Cortex of kidney (tissue), 1 donor: ENCODE data around the gene COMP.
"Not testable (repeated sequence)": the region's sequence is repeated elsewhere in the genome, so short reads cannot be mapped to it uniquely, and the experiment has no call there.

Source experiments
- DNase-seq: peaks from one replicate; lab custom pipeline; 2025; lab: John Stamatoyannopoulos, UW

COMP gene

DNA sequence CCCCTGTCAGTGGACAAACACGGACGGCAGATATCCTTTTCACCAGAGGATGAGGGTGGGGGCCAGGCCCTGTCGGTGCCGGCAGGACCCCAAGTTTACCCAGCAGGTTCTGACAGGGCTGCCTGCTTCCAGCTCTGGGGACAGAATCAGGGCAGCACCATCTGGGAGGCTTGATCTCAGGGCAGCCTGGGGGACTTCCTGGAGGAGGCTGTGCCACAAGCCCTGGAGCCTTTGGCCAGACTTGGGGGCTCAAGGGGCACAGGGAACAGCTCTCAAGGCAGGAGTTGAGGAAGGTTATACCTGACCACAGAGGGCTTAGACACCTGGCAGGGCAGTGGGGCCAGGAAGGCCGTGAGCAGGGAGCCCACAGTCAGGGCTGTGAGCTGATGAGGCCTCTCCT is 45.2 kb downstream of the COMP start:
- DNase-seq, result no peak

DNA sequence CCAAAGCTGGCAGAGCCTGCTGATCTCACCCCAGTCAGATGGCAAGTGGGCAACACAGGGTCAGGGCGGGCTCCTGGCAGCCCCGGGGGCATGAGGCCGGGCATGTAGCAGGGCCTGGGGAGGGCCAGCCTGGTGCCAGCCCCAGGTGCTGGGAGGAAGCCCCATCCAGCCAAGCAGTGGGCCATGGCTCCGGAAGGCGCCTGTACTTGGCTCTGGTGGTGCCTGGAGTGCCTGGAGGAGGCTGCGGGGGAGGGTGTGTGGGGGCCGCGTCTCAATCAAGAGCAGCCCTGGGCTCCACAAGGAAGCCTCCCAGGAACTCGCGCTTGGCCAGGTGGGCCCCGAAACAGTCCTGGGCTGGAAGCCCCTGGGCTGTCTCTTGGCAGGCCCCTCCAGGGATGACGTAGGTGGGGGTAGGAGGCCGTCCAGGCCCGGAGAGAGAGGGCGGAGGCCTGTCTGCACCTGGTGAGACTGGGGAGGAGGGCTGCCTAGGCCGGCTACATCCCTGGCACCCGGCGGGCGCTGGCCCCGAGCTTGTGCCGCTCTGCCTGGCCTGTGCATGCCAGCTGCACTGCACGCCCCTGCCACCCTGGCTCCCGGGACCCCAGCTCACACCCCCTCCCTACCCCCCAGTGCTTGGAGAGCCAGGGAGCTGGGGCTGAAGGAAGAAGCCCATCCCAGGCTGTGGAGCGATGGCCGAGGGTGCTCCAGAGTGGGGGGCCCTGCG is 45.9 kb downstream of the COMP start:
- DNase-seq, result no peak

GRCh38 chr19:18743784-18744418 is 47.2 kb downstream of the COMP start:
- no peak for DNase-seq

DNA sequence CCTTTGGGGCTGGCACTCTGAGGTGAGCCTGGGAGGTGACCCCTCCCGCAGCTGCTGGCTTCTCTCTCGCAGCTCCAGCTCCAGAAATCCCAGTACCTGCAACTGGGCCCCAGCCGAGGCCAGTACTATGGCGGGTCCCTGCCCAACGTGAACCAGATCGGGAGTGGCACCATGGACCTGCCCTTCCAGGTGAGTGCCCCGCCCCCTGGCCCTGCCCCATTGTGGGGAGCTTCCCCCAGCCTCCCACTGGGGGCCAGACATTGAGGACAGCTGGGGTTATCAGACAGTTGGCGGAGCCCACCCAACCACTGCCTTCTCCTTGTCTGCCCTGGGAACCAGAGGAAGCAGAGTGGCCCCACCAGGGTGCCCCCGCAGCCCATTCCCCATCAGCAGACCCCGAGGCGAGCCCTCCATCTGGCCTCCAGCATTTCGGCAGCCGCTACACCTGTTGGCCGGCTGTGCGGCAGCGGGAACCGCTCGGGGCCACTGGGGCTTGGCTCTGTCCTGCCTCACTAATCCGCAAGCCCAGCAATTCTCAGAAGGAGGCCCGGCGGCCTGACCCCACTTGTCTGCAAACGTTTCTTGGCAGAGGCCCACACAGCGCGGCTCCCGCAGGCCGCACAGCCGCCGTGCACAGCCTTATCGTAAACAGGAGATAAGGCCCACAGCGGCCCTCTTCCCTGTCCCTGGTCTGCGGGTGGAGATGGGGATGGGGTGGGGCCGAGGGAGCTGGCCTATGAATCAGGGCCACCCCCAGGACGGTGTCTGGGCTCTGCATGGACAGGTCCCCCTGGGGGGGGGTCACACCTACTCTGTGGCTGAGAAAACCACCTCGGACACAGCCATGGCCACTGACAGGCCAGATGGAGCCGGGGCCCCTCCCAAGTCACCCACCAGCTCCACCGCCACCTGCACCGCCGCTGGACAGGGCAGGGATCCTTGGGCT is 48.0 kb downstream of the COMP start:
- DNase-seq, result no peak

DNA sequence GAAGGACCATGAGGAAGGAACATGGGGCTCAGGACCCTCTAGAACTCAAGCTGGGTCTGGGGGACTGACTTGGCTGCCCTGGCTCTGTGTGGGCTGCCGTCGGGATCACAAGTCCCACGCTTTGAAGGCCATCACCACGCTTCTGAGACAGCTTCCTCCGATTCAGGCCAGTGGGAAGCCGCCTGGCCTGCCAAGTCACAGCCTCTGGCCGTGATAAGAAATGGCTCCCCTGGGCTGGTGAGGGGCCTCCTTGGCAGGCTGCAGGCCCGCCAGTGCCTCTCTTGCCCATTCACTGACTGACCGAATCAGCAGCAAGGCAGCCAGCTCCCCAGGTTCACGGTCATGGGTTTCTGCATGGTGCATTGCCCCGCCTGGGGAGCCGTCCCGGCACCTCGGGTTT is 48.8 kb downstream of the COMP start:
- DNase-seq, result no peak

GRCh38 chr19:18741124-18742121 is 49.7 kb downstream of the COMP start:
- DNase-seq, result no peak

DNA sequence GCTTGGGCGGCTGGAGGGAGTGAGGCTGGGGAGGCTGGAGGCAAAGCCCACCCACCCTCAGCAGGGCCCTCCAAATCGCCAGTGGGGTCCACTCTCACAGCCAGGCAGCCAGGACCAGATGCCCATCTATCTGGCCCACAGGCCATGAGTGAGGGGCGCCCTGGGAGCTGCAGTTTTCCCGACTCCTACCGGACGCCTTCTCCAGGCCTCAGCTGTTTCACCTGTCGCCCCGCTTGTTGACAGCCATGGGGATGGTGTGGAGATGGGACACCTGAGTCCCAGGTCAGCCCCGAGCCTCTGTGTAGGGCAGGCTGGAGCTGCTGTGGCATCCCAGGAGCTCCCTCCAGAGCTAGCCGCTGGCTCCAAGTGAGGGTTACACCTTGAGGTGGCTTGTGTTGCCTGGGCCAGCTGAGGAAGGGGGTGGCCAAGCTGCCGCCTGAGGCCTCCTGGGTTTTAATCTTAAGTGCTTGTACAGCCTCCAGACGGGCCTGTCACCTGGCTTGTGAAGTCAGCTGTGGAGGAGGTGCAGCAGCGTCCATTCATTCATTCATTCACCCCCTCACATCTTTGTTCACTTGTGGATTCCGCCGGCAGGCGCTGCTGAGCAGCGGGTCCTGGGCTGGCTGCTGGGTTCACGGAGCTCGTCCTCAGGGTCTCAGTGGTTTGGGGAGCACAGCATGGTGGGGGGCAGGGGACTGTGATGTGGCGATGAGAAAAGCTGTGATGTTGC is 52.0 kb downstream of the COMP start:
- DNase-seq, result no peak

DNA sequence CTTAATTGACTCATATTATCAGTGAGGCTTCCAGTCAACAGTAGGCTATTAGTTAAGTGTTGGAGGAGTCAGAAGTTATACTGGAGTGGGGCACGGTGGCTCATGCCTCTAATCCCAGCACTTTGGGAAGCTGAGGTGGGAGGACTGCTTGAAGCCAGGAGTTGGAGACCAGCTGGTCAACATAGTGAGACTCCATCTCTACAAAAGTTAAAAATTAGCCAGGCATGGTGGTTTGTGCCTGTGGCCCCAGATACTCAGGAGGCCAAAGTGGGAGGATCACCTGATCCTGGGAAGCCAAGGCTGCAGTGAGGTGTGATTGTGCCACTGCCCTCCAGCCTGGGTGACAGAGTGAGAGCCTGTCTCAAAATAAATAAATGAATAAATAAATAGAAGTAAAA is 53.2 kb downstream of the COMP start:
- no peak for DNase-seq

GRCh38 chr19:18737337-18737953 is 53.7 kb downstream of the COMP start:
- no peak for DNase-seq

DNA sequence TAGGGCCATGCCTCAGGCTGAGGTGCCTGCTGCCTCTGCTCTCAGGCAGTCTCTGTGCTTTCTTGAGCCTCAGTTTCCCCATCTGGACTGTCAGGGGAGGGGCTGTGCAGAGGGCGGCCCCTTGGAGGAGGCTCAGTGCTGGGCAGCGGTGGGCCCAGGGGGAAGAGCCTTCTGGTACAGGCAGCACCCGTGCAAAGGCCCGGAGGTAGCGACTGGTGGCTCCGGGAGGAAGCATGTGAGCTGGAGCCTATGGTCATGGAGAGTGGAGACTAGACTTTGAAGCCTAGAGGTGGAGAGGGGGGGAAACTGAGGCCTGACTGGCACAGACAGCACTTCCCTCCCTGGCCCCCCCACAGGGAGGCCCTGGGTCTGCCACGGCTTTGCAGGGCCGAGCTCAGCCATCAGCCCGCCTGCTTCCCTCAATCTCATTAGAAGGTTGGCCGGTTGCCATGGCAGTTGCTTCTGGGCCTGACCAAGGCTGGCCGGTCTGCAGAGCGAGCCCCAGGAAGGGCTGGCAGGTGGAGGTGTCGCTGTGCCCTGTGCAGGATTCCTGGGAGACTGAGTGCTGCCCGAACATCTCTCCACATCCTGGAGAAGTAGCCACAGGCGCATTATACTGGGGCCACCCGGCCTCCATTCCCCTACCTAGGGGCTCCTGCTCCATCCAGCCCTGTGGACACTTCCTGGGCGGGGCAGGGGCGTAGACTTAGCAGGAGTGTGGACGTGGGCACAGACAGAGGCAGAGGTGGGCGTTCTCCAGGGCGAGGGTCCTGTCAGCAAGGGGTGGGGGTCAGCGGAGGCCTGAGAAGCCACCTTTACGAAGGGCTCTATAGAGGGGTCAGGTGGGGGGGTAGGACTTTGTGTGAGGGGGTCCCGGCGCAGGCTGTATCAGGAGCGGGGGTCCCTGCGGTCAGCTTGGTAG is 54.4 kb downstream of the COMP start:
- DNase-seq, result no peak

- DNase-seq, result no peak
Observed at GRCh38 chr19:18735752-18736151, 55.4 kb downstream of the COMP start.

DNA sequence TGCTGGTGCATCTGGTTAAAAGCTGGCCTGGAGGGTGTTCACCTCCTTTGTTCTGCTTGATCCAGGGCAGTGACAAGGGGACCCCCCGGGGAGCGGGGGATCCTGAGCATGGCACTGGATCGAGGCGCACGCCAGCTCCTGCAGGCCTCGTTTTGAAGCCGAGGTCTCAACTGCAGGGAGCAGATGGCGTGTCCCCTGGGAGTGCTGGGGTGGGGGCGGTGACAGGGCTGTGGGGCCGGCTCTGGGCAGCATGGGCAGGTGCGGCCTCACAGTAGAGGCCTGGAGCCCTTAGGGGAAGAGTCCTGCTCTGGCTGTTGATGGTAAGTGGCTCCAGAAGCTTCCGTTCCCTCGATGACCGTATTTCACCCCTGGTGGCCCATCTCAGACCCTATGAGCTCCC is 55.8 kb downstream of the COMP start:
- no peak for DNase-seq

DNA sequence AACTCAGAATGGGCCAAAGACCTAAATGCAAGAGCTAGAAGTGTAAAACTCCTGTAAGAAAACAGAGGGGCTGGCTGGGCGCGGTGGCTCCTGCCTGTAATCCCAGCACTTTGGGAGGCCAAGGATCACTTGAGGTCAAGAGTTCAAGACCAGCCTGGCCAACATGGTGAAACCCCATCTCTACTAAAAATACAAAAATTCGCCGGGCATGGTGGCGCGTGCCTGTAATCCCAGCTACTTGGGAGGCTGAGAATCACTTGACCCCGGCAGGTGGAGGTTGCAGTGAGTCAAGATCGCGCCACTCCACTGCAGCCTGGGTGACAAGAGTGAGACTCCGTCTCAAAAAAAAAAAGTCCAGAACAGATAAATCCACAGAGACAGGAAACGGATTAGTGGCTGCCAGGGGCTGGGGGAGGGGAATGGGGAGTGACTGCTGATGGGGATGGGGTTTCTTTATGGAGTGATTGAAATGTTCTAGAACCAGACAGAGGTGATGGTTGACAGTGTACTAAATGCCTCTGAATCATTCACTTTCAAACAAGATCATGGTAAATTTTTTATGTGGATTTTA is 57.3 kb downstream of the COMP start:
- not testable (repeated sequence) for DNase-seq

DNA sequence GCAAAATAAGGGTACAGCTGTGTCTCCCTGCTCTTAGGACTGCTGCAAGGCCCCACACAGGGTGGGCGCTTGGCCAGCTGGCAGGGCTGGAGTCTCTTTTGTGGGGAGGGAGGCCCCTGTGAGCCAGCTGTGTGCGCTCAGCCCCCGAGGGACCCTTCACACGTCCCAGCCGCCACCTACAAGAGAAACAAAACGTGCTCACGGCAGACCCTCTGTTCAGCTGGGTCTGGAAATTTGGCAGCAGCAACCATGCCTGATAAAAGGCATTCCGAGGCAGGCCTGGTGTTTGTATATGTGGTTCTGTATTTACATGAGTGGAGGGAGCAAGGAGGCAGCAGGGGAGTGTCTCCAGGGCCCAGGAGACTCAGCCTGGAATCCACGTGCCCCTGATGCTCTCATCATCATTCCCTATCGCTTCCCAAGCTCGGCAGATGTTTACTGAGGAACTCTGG is 57.9 kb downstream of the COMP start:
- no peak for DNase-seq
